NCI-H345 treated with DMSO at 0.1 percent for 48 hours (cell line): ENCODE results near the gene GFAP.

Source experiments
- DNase-seq: peaks from one replicate; lab custom pipeline; 2025; ENCODE audit not compliant: unreplicated experiment; lab: John Stamatoyannopoulos, UW

The GFAP gene

GRCh38 chr17:44867841-44868240, 47.5 kb downstream of the GFAP start:
- no peak for DNase-seq

- no peak for DNase-seq
Observed at GRCh38 chr17:44865931-44866330, 49.4 kb downstream of the GFAP start.

- DNase-seq = peak; percentile 35
Observed at GRCh38 chr17:44865231-44865660, 50.1 kb downstream of the GFAP start.

- no peak for DNase-seq
Observed at GRCh38 chr17:44864831-44865230, 50.5 kb downstream of the GFAP start.

- no peak for DNase-seq
Observed at GRCh38 chr17:44863061-44863918, 52.0 kb downstream of the GFAP start.

- DNase-seq = no peak
Observed at GRCh38 chr17:44862278-44862914, 52.9 kb downstream of the GFAP start.

GRCh38 chr17:44859701-44860100, 55.6 kb downstream of the GFAP start:
- no peak for DNase-seq

- DNase-seq = no peak
Observed at GRCh38 chr17:44854192-44854591, 61.1 kb downstream of the GFAP start.
